HepG2 (cell line): ENCODE results near the gene CTNNA1. TPM values are rescaled to one million over a fixed set of nuclear protein-coding genes. Genes with fewer than 3 reads are reported as not detected.

Experiments used
- ATAC-seq: fragments of 200-7000 bp; cut with Tn5 transposase; 3 replicates; pipeline ENCODE4 v1.9.1; 2020; ENCODE audit warnings: mild to moderate bottlenecking, moderate library complexity
- BruUV-seq: library from RNA; stranded (reverse); fragments of 400-500 nt; replicated peaks from 2 replicates; lab custom pipeline; 2021; lab: Mats Ljungman, UMichigan
- CTCF ChIA-PET: fragments of 300-600 bp; formaldehyde crosslinking; extraction: SDS; loops from one replicate; lab custom pipeline; 2021; ENCODE audit warnings: low total read pairs, inconsistent platforms, low intra/inter-chr PET ratio; lab: Yijun Ruan, JAX
- POLR2A ChIA-PET: fragments of 350-600 bp; sonication (Branson Sonifier 250); formaldehyde crosslinking; loops from one replicate; lab custom pipeline; 2020; ENCODE audit warnings: antibody characterized with exemption, inconsistent platforms; lab: Yijun Ruan, JAX
- DNase-seq: peaks from one replicate; pipeline ENCODE4 v3.0.0-alpha.2; 2015; ENCODE audit warnings: low spot score
- FAIRE-seq: peaks from 3 replicates; lab custom pipeline; 2011; peaks lifted over from hg19 to GRCh38; lab: Jason Lieb, UNC
- H2AFZ ChIP-seq: one replicate; pipeline ENCODE4 v1.6.1; 2011; ENCODE audit warnings: low read length, inconsistent platforms
- H3K27ac ChIP-seq: fragments of 300-600 bp; 3 replicates; pipeline ENCODE4 v1.8.0; 2011; ENCODE audit warnings: mixed run types, mild to moderate bottlenecking, mixed read lengths, low read length, inconsistent platforms; ENCODE audit not compliant: insufficient read depth; ENCODE audit errors: extremely low read length
- H3K27me3 ChIP-seq, 2 experiments: fragments of 200-600 bp in 1 of 2; 2 replicates in 1 of 2; 3 replicates in 1 of 2; pipeline versions ENCODE4 v1.6.0 to v1.8.0; 2011; ENCODE audit warnings: low read length in 2 of 2, mild to moderate bottlenecking in 2 of 2, moderate library complexity in 2 of 2, inconsistent platforms in 1 of 2; ENCODE audit not compliant: insufficient read depth in 2 of 2, control insufficient read depth in 1 of 2
- H3K36me3 ChIP-seq, 2 experiments: fragments of 200-600 bp in 1 of 2; replicated peaks in 1 of 2; 2 replicates in 1 of 2; 3 replicates in 1 of 2; pipeline versions ENCODE4 v1.5.1 to v1.8.0; 2011; ENCODE audit warnings: low read length in 2 of 2, inconsistent platforms in 1 of 2; ENCODE audit not compliant: insufficient read depth in 2 of 2, control insufficient read depth in 1 of 2
- H3K4me1 ChIP-seq: 2 replicates; pipeline ENCODE4 v1.5.1; 2012; ENCODE audit warnings: low read length, inconsistent platforms; ENCODE audit not compliant: insufficient read depth
- H3K4me2 ChIP-seq: 2 replicates; pipeline ENCODE4 v1.6.0; 2011; ENCODE audit warnings: low read depth, low read length, inconsistent platforms
- H3K4me3 ChIP-seq, 3 experiments: fragments of 200-600 bp in 1 of 3; sonication (generic), shearing (Covaris generic) in 1 of 3; replicated peaks in 1 of 3; 2 replicates each; pipeline ENCODE4 v1.5.1; 2011 to 2016; ENCODE audit warnings: low read length in 3 of 3, inconsistent platforms in 2 of 3, low read depth in 2 of 3, mild to moderate bottlenecking in 2 of 3, control low read depth in 1 of 3, mixed read lengths in 1 of 3; ENCODE audit not compliant: insufficient read depth in 1 of 3
- H3K79me2 ChIP-seq: one replicate; pipeline ENCODE4 v1.6.1; 2011; ENCODE audit warnings: low read length, inconsistent platforms; ENCODE audit not compliant: insufficient read depth
- H3K9ac ChIP-seq: 2 replicates; pipeline ENCODE4 v1.6.0; 2011; ENCODE audit warnings: mild to moderate bottlenecking, low read depth, low read length, inconsistent platforms; ENCODE audit not compliant: insufficient read depth
- H3K9me3 ChIP-seq: 2 replicates; pipeline ENCODE4 v1.5.1; 2012; ENCODE audit warnings: mild to moderate bottlenecking, low read length
- H4K20me1 ChIP-seq: 2 replicates; pipeline ENCODE4 v1.6.0; 2011; ENCODE audit warnings: inconsistent platforms, mild to moderate bottlenecking, low read length, moderate library complexity; ENCODE audit not compliant: insufficient read depth
- BORCS8-MEF2B ChIP-seq: sonication (generic); formaldehyde crosslinking; IDR thresholded peaks from 2 replicates; pipeline ENCODE4 v1.8.0; 2022; ENCODE audit warnings: mild to moderate bottlenecking, missing genetic modification reagents
- FLYWCH1 ChIP-seq: sonication (generic); formaldehyde crosslinking; IDR thresholded peaks from 2 replicates; pipeline ENCODE4 v1.8.1; 2023; ENCODE audit warnings: mild to moderate bottlenecking, missing genetic modification reagents
- HNRNPLL ChIP-seq: fragments of 200-400 bp; formaldehyde crosslinking; IDR thresholded peaks from 2 replicates; pipeline ENCODE4 v1.6.1; 2017; ENCODE audit warnings: mild to moderate bottlenecking, low read depth, low read length; ENCODE audit not compliant: poor library complexity, severe bottlenecking
- HNRNPUL1 ChIP-seq: fragments of 200-400 bp; formaldehyde crosslinking; IDR thresholded peaks from 2 replicates; pipeline ENCODE4 v1.6.1; 2017; ENCODE audit warnings: low read depth, mild to moderate bottlenecking, low read length, moderate library complexity
- NFKBIZ ChIP-seq: IDR thresholded peaks from 2 replicates; pipeline ENCODE4 v1.6.1; 2018; ENCODE audit warnings: missing genetic modification reagents, missing compliant biosample characterization
- SALL2 ChIP-seq: sonication (generic); formaldehyde crosslinking; IDR thresholded peaks from 2 replicates; pipeline ENCODE4 v1.8.1; 2023; ENCODE audit warnings: mild to moderate bottlenecking, missing genetic modification reagents, inconsistent platforms
- TCF12 ChIP-seq, 2 experiments: fragments of 450-650 bp in 1 of 2; sonication (generic) in 1 of 2; formaldehyde crosslinking in 1 of 2; IDR thresholded peaks; 2 replicates each; pipeline versions ENCODE4 v1.6.1 to v1.8.0; 2017 to 2022; ENCODE audit warnings: antibody characterized with exemption in 1 of 2, mild to moderate bottlenecking in 1 of 2, missing genetic modification reagents in 1 of 2, moderate library complexity in 1 of 2
- ZMAT3 ChIP-seq: sonication (generic); formaldehyde crosslinking; conservative IDR thresholded peaks from 2 replicates; pipeline ENCODE4 v1.7.0; 2021; ENCODE audit warnings: missing genetic modification reagents
- ZNF225 ChIP-seq: sonication (generic); formaldehyde crosslinking; IDR thresholded peaks from 2 replicates; pipeline ENCODE4 v1.4.0; 2020; ENCODE audit warnings: mild to moderate bottlenecking, missing genetic modification reagents
- ZNF326 ChIP-seq: sonication (generic); formaldehyde crosslinking; IDR thresholded peaks from 2 replicates; pipeline ENCODE4 v1.4.0; 2020; ENCODE audit warnings: missing genetic modification reagents, borderline replicate concordance
- ZNF354B ChIP-seq: sonication (generic); formaldehyde crosslinking; IDR thresholded peaks from 2 replicates; pipeline ENCODE4 v1.8.0; 2022; ENCODE audit warnings: mild to moderate bottlenecking, missing genetic modification reagents
- ZNF501 ChIP-seq: sonication (generic); formaldehyde crosslinking; IDR thresholded peaks from 2 replicates; pipeline ENCODE4 v1.5.1; 2020; ENCODE audit warnings: mild to moderate bottlenecking, moderate library complexity, missing genetic modification reagents
- ZNF619 ChIP-seq: sonication (generic); formaldehyde crosslinking; IDR thresholded peaks from 2 replicates; pipeline ENCODE4 v1.4.0; 2020; ENCODE audit warnings: mild to moderate bottlenecking, missing genetic modification reagents
- ZSCAN20 ChIP-seq: sonication (generic); formaldehyde crosslinking; IDR thresholded peaks from 2 replicates; pipeline ENCODE4 v1.4.0; 2020; ENCODE audit warnings: missing genetic modification reagents, mild to moderate bottlenecking, borderline replicate concordance
- ZSCAN25 ChIP-seq: sonication (generic); formaldehyde crosslinking; IDR thresholded peaks from 2 replicates; pipeline ENCODE4 v1.8.0; 2022; ENCODE audit warnings: mild to moderate bottlenecking, missing genetic modification reagents
- whole genome bisulfite sequencing: methylation state at CpG from one replicate; pipeline ENCODE4 v1.1.6; 2017; ENCODE audit warnings: low lambda C conversion rate; 5-methylcytosine and 5-hydroxymethylcytosine counted together
- in situ Hi-C: cut with HindIII; loops from 2 replicates; pipeline ENCODE4 v1.10.0; 2017; ENCODE audit warnings: low pct_unique_long_range_greater_than_20kb; ENCODE audit not compliant: extremely low pct_ligation_motif_present
- intact Hi-C: fragments of 100-400 bp; cut with micrococcal nuclease; formaldehyde crosslinking; loops from one replicate; pipeline ENCODE4 v1.10.0; 2022; ENCODE audit not compliant: unreplicated experiment
- polyA plus RNA-seq, 8 experiments: library from polyadenylated mRNA; depleted of rRNA in 3 of 8; stranded (reverse) in 7 of 8; unstranded in 1 of 8; fragments of >200 nt; fragmentation: Illumina TruSeq in 4 of 8; extraction: Trizol in 4 of 8; gene quantifications; 2 replicates each; pipeline versions ENCODE4 v1.2.1 to v1.2.3, GENCODE V29; 2011 to 2016; ENCODE audit warnings: low read depth in 4 of 8, missing spikeins in 1 of 8, mixed read lengths in 1 of 8; ENCODE audit not compliant: insufficient read depth in 1 of 8
- total RNA-seq, 5 experiments: library from RNA; depleted of rRNA; stranded (reverse); fragments of >200 nt; fragmentation: Illumina TruSeq; extraction: Trizol; gene quantifications; 2 replicates each; pipeline ENCODE4 v1.2.3, GENCODE V29; 2016; ENCODE audit warnings: low read depth in 1 of 5
- TF ChIP-seq, protein P1 (sequence below): sonication (generic); formaldehyde crosslinking; IDR thresholded peaks from 2 replicates; pipeline ENCODE4 v1.8.0; 2022; ENCODE audit warnings: mild to moderate bottlenecking, missing genetic modification reagents
- TF ChIP-seq, protein P2 (sequence below): IDR thresholded peaks from 2 replicates; pipeline ENCODE4 v1.6.1; 2018; ENCODE audit warnings: missing genetic modification reagents, mild to moderate bottlenecking, missing compliant biosample characterization
- TF ChIP-seq, protein P3 (sequence below): sonication (generic); formaldehyde crosslinking; IDR thresholded peaks from 2 replicates; pipeline ENCODE4 v1.5.1; 2020; ENCODE audit warnings: missing genetic modification reagents, mild to moderate bottlenecking, borderline replicate concordance
- TF ChIP-seq, protein P4 (sequence below): sonication (generic); IDR thresholded peaks from 2 replicates; pipeline ENCODE4 v1.6.1; 2016; ENCODE audit warnings: low read depth, borderline replicate concordance

Gene CTNNA1
- total and polyA plus RNA-seq, 2 of the 13 experiments (the other 11 are each of a cell fraction or from before 2014, with no cell fraction given): 66.8 to 162 TPM

DNA sequence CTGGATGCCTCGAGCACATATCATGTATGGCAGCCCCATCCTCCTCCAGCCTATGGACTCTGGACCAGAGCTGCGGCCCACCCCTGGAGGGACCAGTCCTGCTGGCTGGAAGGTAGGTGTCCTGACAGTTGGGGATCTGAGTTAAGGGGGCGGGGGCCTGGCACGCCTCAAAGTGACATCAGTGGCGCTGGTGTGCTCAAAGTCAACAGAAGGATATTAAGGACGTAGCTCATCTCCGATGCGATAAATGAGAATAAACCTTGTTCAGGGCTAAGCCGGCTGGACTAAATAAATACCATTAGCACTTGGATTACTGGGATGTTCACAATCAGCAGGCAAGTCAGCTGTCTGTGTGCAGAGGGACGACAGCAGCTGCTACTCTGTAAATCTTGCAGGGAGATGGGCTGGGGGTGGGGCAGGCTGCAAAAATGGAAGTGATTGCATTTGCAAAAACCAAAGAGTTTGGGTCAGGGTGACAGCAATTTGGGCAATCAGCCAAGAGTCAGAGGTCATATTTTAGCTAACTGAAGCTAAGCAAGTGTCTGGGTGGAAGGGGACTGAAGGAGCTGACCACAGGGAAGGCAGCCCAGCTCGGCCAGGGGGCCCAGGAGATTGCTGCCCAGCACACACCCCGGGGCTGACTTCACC, 201.9 kb downstream of the CTNNA1 start:
- Histone ChIP-seq H3K4me2 (0 out of 2 replicates have a peak overlapping the region, but pooled peaks have one; percentile 5), H3K27me3 (no peaks in the 10 kb centered on the region), H3K36me3 (no peaks in the 10 kb centered on the region; a peak in 1 of 5 replicates), H3K4me3 (no peak overlapping the region), H4K20me1 (no peaks in the 10 kb centered on the region), H3K9ac (no peak overlapping the region), H3K79me2 (no peaks in the 10 kb centered on the region), H3K27ac (no peak overlapping the region), H3K4me1 (peaks cover 32% of the 10 kb centered on the region), H2AFZ (no peak overlapping the region), H3K9me3 (no peaks in the 10 kb centered on the region)
- peak; percentile 21 for DNase-seq
- ATAC-seq: peak; percentile 55
- POLR2A ChIA-PET: interaction anchor here (4.5 kb wide), 1 partner anchor 9 kb away, joined by 25 read pairs; no protein-coding TSS in a partner anchor
- CTCF ChIA-PET: no interaction called here
- intact Hi-C loops: no loop called here
- 50% methylated on average over 11 of the region's 12 CpGs for WGBS
- FAIRE-seq: peak; percentile 48
- BruUV-seq: no TSS peak
- in situ Hi-C loops: loop anchor here (25.0 kb wide), 1 partner anchor 307 kb away; no protein-coding TSS in a partner anchor
- no peak for TF ChIP-seq ZNF225 (CRISPR knock-in tag)
- no peak for TF ChIP-seq ZSCAN25 (CRISPR knock-in tag)
- TF ChIP-seq, protein P1, sequence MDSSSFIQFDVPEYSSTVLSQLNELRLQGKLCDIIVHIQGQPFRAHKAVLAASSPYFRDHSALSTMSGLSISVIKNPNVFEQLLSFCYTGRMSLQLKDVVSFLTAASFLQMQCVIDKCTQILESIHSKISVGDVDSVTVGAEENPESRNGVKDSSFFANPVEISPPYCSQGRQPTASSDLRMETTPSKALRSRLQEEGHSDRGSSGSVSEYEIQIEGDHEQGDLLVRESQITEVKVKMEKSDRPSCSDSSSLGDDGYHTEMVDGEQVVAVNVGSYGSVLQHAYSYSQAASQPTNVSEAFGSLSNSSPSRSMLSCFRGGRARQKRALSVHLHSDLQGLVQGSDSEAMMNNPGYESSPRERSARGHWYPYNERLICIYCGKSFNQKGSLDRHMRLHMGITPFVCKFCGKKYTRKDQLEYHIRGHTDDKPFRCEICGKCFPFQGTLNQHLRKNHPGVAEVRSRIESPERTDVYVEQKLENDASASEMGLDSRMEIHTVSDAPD (CRISPR knock-in tag): 0 out of 2 replicates have a peak, but pooled peaks have one; percentile 20
- TF ChIP-seq, protein P2, sequence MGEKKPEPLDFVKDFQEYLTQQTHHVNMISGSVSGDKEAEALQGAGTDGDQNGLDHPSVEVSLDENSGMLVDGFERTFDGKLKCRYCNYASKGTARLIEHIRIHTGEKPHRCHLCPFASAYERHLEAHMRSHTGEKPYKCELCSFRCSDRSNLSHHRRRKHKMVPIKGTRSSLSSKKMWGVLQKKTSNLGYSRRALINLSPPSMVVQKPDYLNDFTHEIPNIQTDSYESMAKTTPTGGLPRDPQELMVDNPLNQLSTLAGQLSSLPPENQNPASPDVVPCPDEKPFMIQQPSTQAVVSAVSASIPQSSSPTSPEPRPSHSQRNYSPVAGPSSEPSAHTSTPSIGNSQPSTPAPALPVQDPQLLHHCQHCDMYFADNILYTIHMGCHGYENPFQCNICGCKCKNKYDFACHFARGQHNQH (CRISPR knock-in tag): no peak
- TF ChIP-seq HNRNPUL1: no peak
- 0 out of 2 replicates have a peak, but pooled peaks have one; percentile 38 for TF ChIP-seq BORCS8-MEF2B (CRISPR knock-in tag)
- TF ChIP-seq, protein P3, sequence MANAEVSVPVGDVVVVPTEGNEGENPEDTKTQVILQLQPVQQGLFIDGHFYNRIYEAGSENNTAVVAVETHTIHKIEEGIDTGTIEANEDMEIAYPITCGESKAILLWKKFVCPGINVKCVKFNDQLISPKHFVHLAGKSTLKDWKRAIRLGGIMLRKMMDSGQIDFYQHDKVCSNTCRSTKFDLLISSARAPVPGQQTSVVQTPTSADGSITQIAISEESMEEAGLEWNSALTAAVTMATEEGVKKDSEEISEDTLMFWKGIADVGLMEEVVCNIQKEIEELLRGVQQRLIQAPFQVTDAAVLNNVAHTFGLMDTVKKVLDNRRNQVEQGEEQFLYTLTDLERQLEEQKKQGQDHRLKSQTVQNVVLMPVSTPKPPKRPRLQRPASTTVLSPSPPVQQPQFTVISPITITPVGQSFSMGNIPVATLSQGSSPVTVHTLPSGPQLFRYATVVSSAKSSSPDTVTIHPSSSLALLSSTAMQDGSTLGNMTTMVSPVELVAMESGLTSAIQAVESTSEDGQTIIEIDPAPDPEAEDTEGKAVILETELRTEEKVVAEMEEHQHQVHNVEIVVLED (CRISPR knock-in tag): no peak
- no peak for TF ChIP-seq HNRNPLL
- TF ChIP-seq, protein P4, sequence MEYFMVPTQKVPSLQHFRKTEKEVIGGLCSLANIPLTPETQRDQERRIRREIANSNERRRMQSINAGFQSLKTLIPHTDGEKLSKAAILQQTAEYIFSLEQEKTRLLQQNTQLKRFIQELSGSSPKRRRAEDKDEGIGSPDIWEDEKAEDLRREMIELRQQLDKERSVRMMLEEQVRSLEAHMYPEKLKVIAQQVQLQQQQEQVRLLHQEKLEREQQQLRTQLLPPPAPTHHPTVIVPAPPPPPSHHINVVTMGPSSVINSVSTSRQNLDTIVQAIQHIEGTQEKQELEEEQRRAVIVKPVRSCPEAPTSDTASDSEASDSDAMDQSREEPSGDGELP: peak; percentile 34; the same call in 1 of the 2 replicates
- TF ChIP-seq TCF12 (IDR thresholded peaks at IDR 0.05): no peak
- TF ChIP-seq TCF12 (CRISPR knock-in tag; IDR thresholded peaks at IDR 0.05): no peak
- no peak for TF ChIP-seq ZSCAN20 (CRISPR knock-in tag)
- no peak for TF ChIP-seq SALL2 (CRISPR knock-in tag)
- no peak for TF ChIP-seq ZNF619 (CRISPR knock-in tag)
- no peak for TF ChIP-seq ZNF501
- no peak for TF ChIP-seq NFKBIZ
- TF ChIP-seq ZMAT3 (CRISPR knock-in tag): no peak
- no peak for TF ChIP-seq FLYWCH1
- no peak for TF ChIP-seq ZNF326 (CRISPR knock-in tag)
- no peak for TF ChIP-seq ZNF354B
